Cerebellar nuclear complex (tissue), 1 donor: ENCODE results near the gene NGRN.

Experiments used
- DNase-seq, 2 experiments: peaks; one replicate each; lab custom pipeline; 2025; lab: John Stamatoyannopoulos, UW

Gene NGRN

GRCh38 chr15:90318591-90318990, 53.1 kb downstream of the NGRN start:
- DNase-seq, result no peak

DNA sequence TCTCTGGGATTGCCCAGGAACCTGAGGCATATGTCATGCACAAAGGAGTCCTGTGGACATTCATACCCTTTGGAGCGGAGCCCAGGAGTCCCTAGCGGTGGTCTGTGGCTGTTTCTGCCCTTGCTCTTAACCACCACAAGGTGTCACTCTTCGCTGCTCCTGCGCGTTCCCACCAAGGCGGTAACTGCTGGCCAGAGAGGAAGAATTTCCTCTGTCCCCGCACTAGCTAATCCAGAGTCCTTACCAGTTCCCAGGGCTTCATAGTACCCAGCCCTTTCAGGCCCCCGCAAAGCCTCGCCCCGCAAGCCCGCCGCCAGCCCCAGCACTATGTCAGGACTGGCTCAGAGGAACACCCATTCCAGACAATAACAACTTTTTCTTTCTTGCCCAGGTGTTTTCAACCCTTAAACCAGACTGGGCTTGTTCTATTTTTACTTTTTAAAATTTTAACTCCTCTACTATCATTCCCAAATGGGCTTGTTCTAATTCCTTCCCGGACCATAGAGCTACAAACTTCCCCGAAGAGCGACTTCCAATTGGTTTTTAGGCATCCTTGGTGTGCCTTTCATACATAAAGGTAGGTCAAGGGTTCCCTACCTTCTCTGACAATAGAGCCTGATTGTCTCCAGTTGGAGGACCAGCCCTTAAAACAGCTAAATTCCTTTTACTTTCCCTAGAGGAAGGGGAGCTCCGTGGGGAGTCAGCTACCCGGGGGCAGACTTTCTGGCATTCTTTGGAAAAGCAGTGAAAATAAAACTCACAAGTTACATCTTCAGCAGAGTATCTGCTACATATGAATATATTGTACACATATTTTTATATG, 54.8 kb downstream of the NGRN start:
- peak in 1 of 2 experiments; percentile 84 for DNase-seq

GRCh38 chr15:90320885-90321278, 55.4 kb downstream of the NGRN start:
- no peak for DNase-seq
